Adrenal gland (tissue), 12 donors: ENCODE data around the gene B4GALT6. TPM values are rescaled to one million over a fixed set of nuclear protein-coding genes. Genes with fewer than 3 reads are reported as not detected.
A peak's percentile ranks its signal among the peaks of the same experiment; 100 is the strongest.

ENCODE experiments used
- DNase-seq, 7 donors: peaks; one replicate each; pipeline ENCODE4 v3.0.0-alpha.2; 2019 to 2020
- H3K27ac ChIP-seq, 5 donors: fragments of 200-600 bp; sonication (generic) in 4 of 5; 1 replicate in 3 of 5; 2 replicates in 2 of 5; pipeline versions ENCODE4 v1.5.1 to v1.8.0; 2016 to 2020; ENCODE audit warnings: mild to moderate bottlenecking in 1 of 5
- H3K27me3 ChIP-seq: fragments of 200-600 bp; 2 replicates; pipeline ENCODE4 v1.8.0; 2021
- H3K36me3 ChIP-seq, 2 donors: fragments of 200-600 bp; replicated peaks in 1 of 2; 1 replicate in 1 of 2; 2 replicates in 1 of 2; pipeline versions ENCODE4 v1.5.1 to v1.8.0; 2018 to 2022
- H3K4me1 ChIP-seq, 2 donors: fragments of 200-600 bp; replicated peaks in 1 of 2; 1 replicate in 1 of 2; 2 replicates in 1 of 2; pipeline versions ENCODE4 v1.5.1 to v1.8.0; 2018 to 2021
- H3K4me3 ChIP-seq, 4 donors: fragments of 200-600 bp; sonication (generic) in 3 of 4; one replicate each; pipeline ENCODE4 v1.5.1; 2016 to 2018
- H3K9me3 ChIP-seq, 3 donors: fragments of 200-600 bp; sonication (generic) in 1 of 3; replicated peaks in 1 of 3; 1 replicate in 2 of 3; 2 replicates in 1 of 3; pipeline versions ENCODE4 v1.5.1 to v1.8.0; 2016 to 2021
- CTCF ChIP-seq, 6 experiments: fragments of 450-650 bp in 4 of 6; fragments of 200-600 bp in 2 of 6; sonication (generic) in 1 of 6; IDR thresholded peaks; 1 replicate in 5 of 6; 2 replicates in 1 of 6; pipeline versions ENCODE4 v1.5.1 to v1.8.0; 2016 to 2021; ENCODE audit warnings: antibody characterized with exemption in 6 of 6, mild to moderate bottlenecking in 2 of 6, moderate library complexity in 1 of 6
- POLR2A ChIP-seq, 2 donors: fragments of 450-650 bp; IDR thresholded peaks; one replicate each; pipeline ENCODE4 v1.6.1; 2017; ENCODE audit warnings: antibody characterized with exemption in 2 of 2, mild to moderate bottlenecking in 2 of 2, moderate library complexity in 1 of 2
- WGBS, 4 donors: extraction: QIAGEN DNeasy Blood & Tissue Kit in 2 of 4; methylation state at CpG; one replicate each; pipeline versions ENCODE4 v1.1.5 to v1.1.7; 2013 to 2017; 5-methylcytosine and 5-hydroxymethylcytosine counted together
- intact Hi-C, 2 donors: fragments of 100-400 bp; cut with DNase I; formaldehyde crosslinking; loops; one replicate each; pipeline versions ENCODE4 v1.14.1 to v1.15.0; 2022 to 2023
- polyA plus RNA-seq, 3 donors: library from polyadenylated mRNA; stranded (reverse); fragments of 200-250 nt in 2 of 3; fragments of 350-450 nt in 1 of 3; fragmentation: Illumina TruSeq in 1 of 3; extraction: RNeasy Lipid Tissue Mini Kit (QIAGEN cat#74804) in 1 of 3; gene quantifications; one replicate each; pipeline ENCODE4 v1.2.3, GENCODE V29; 2013 to 2014
- total RNA-seq, 9 donors: library from RNA; depleted of rRNA in 4 of 9; stranded (reverse); fragments of >200 nt in 4 of 9; fragments of 120-200 nt in 1 of 9; fragmentation: NEBNext Ultra II Directional in 1 of 9; extraction: Animal tissue kit (Norgen Biotek cat#: 25700) in 1 of 9; gene quantifications; one replicate each; pipeline versions ENCODE4 v1.1.0 to v1.2.4, GENCODE V29; 2013 to 2023
- donor health status: healthy with polysubstance abuse.
- donor health status: Bipolar disorder and iron deficiency.
- donor health status: DM: yes; HTN: yes; CAD: no.
- donor health status: DM: no; HTN: no; CAD: no.
- donor health status: DM: no; HTN: no; CAD: no.
- donor health status: DM: yes; HTN: yes; CAD: no.

The B4GALT6 gene
- total and polyA plus RNA-seq, 12 donors = 6.4 to 71.3 (median 21.6) TPM

DNA sequence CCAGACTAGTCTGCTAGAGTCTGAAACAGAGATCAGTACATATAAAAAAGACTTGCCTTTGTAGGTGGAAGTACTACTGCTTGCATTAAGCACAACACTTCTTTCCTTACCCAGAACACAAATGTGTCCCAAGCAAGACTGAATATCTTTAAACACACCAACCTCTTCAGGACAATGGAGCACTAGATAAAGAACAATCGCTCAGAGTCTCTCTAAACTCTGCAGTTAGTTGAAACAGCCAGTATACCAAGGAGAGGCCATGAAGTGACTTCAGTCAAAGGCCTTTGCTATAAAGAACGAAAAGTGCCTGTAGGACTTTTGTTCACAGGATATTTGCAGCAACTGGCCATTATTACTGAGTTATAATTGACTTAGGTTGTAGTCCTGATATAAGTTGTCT is 9.9 kb upstream of the B4GALT6 start:
- Histone ChIP-seq H3K27ac (no peak overlapping the region), H3K9me3 (peaks cover 0 to 7% (median 0%) of the 10 kb centered on the region in 3 donors), H3K4me3 (no peak overlapping the region), H3K4me1 (no peaks in the 10 kb centered on the region), H3K27me3 (no peaks in the 10 kb centered on the region), H3K36me3 (no peaks in the 10 kb centered on the region)
- TF ChIP-seq POLR2A (IDR thresholded peaks at IDR 0.05) = no peak
- no peak for TF ChIP-seq CTCF (IDR thresholded peaks at IDR 0.05)
- WGBS, 4 donors = 76 to 86% (median 82%) methylated on average over 2 of the region's 2 CpGs
- no peak for DNase-seq
- intact Hi-C loops = no loop called here

DNA sequence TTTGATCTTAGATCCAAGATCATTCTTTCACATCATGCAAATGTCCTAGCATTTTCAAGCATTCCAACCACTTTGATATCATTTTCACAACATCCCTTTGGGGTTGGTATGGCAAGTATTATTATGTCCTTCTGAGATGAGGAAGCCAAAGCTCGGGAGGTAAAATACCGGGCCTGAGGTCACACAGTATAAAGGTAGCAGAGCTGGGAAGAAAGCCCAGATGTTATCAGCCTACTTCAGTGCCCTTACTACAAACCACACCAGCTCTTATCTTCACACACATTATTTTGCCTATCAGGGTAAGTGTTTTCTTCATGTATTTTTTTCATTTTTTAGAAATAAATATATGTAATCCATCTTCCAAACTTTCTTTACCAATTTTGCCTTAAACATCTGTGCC is 4.2 kb upstream of the B4GALT6 start:
- DNase-seq = no peak
- no peaks in the 10 kb centered on the region for H3K36me3 ChIP-seq
- no peak overlapping the region for H3K4me3 ChIP-seq
- H3K9me3 ChIP-seq = no peaks in the 10 kb centered on the region
- intact Hi-C loops = no loop called here
- peak overlapping the region in 3 of 5 donors; percentile 6 to 46 (median 40) for H3K27ac ChIP-seq
- H3K27me3 ChIP-seq = no peaks in the 10 kb centered on the region
- peaks cover 14 to 16% of the 10 kb centered on the region in 2 donors for H3K4me1 ChIP-seq
- WGBS, 4 donors = 17 to 27% (median 25%) methylated on average over 2 of the region's 2 CpGs
- no peak for TF ChIP-seq POLR2A (IDR thresholded peaks at IDR 0.05)
- TF ChIP-seq CTCF (IDR thresholded peaks at IDR 0.05) = no peak

- DNase-seq = no peak
- no peaks in the 10 kb centered on the region for H3K27me3 ChIP-seq
- TF ChIP-seq POLR2A (IDR thresholded peaks at IDR 0.05) (no peak), CTCF (IDR thresholded peaks at IDR 0.05) (peak in 4 of 6 experiments; percentile 9 to 35 (median 24))
- peak overlapping the region in 1 of 5 donors; percentile 20 for H3K27ac ChIP-seq
- no peak overlapping the region for H3K4me3 ChIP-seq
- H3K4me1 ChIP-seq = peaks cover 16 to 26% of the 10 kb centered on the region in 2 donors
- intact Hi-C loops = no loop called here
- H3K9me3 ChIP-seq = no peaks in the 10 kb centered on the region
- H3K36me3 ChIP-seq = no peaks in the 10 kb centered on the region
- WGBS, 4 donors = 61 to 72% (median 64%) methylated on average over 6 of the region's 6 CpGs
These were observed 2.9 kb upstream of the B4GALT6 start for GRCh38 chr18:31686986-31687928.

DNA sequence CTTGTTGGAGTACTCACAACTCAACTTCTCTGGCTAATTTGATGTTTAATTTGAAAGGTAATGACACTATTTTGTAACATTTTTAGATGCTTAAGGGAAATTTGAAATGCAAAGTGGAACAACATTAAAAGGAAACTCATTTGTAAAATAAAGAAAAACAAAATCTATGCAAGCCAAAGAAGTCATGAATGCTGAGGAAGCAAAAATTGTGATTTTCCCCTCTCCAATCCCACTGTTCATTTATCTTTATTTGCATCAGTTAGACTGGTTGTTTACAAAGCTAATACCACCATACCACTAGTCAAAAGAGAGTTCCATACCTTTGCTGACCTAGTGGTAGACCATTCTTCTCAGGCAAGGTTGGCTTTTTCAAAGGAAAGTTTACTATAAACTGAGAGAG is 2.2 kb upstream of the B4GALT6 start:
- Histone ChIP-seq H3K36me3 (no peaks in the 10 kb centered on the region), H3K27me3 (no peaks in the 10 kb centered on the region), H3K9me3 (no peaks in the 10 kb centered on the region), H3K4me3 (no peak overlapping the region), H3K27ac (peak overlapping the region in 1 of 5 donors; percentile 20), H3K4me1 (peaks cover 16 to 33% of the 10 kb centered on the region in 2 donors)
- DNase-seq = no peak
- intact Hi-C loops = no loop called here
- TF ChIP-seq CTCF (IDR thresholded peaks at IDR 0.05) (no peak), POLR2A (IDR thresholded peaks at IDR 0.05) (no peak)
